Body of pancreas (tissue), 4 donors: Measurements from ENCODE around the gene BMPR1B. TPM values are rescaled to one million over a fixed set of nuclear protein-coding genes. Genes with fewer than 3 reads are reported as not detected.
A peak's percentile ranks its signal among the peaks of the same experiment; 100 is the strongest.

Source experiments
- ATAC-seq: fragments of 150-250 bp; one replicate; pipeline ENCODE4 v1.9.1; 2016
- DNase-seq, 4 donors: peaks; one replicate each; pipeline ENCODE4 v3.0.0-alpha.2; 2019
- H3K27ac ChIP-seq, 4 donors: fragments of 200-600 bp; sonication (generic); 1 replicate in 3 of 4; 2 replicates in 1 of 4; pipeline versions ENCODE4 v1.5.1 to v1.6.1; 2016 to 2019; ENCODE audit warnings: mild to moderate bottlenecking in 1 of 4, mixed read lengths in 1 of 4, moderate library complexity in 1 of 4
- H3K27me3 ChIP-seq, 2 donors: fragments of 200-600 bp; sonication (generic); one replicate each; pipeline ENCODE4 v1.6.0; 2016; ENCODE audit warnings: mild to moderate bottlenecking in 1 of 2
- H3K36me3 ChIP-seq, 2 donors: fragments of 200-600 bp; sonication (generic); replicated peaks in 1 of 2; 2 replicates each; pipeline ENCODE4 v1.5.1; 2016; ENCODE audit warnings: low read depth in 2 of 2; ENCODE audit not compliant: insufficient read depth in 1 of 2
- H3K4me1 ChIP-seq: fragments of 200-600 bp; sonication (generic); one replicate; pipeline ENCODE4 v1.6.0; 2016
- H3K4me3 ChIP-seq, 2 donors: fragments of 200-600 bp; sonication (generic); 1 replicate in 1 of 2; 2 replicates in 1 of 2; pipeline ENCODE4 v1.5.1; 2016 to 2019
- H3K9me3 ChIP-seq, 3 donors: fragments of 200-600 bp; sonication (generic); 1 replicate in 2 of 3; 2 replicates in 1 of 3; pipeline ENCODE4 v1.5.1; 2016
- POLR2A ChIP-seq, 3 donors: fragments of 450-650 bp; IDR thresholded peaks; one replicate each; pipeline ENCODE4 v1.6.1; 2016; ENCODE audit warnings: antibody characterized with exemption in 3 of 3, mild to moderate bottlenecking in 2 of 3
- WGBS, 2 donors: methylation state at CpG; one replicate each; pipeline ENCODE4 v1.1.5; 2017; 5-methylcytosine and 5-hydroxymethylcytosine counted together
- intact Hi-C: fragments of 100-400 bp; cut with DNase I; formaldehyde crosslinking; loops from one replicate; pipeline ENCODE4 v1.15.1; 2023
- total RNA-seq, 2 donors: library from RNA; depleted of rRNA; stranded (reverse); fragments of >200 nt; gene quantifications; one replicate each; pipeline ENCODE4 v1.1.0, GENCODE V29; 2016
- TF ChIP-seq, protein P1 (sequence below), 7 experiments: fragments of 450-650 bp in 4 of 7; fragments of 200-600 bp in 3 of 7; sonication (generic) in 3 of 7; IDR thresholded peaks; one replicate each; pipeline ENCODE4 v1.5.1; 2016 to 2019; ENCODE audit warnings: antibody characterized with exemption in 7 of 7

Gene BMPR1B
- total RNA-seq, 2 donors from 2014 or later = 0.99 to 1.3 TPM

GRCh38 chr4:94721310-94721709 lies 36.4 kb upstream of the BMPR1B start:
- Histone ChIP-seq H3K36me3 (no peaks in the 10 kb centered on the region), H3K4me3 (no peak overlapping the region), H3K27ac (no peak overlapping the region), H3K4me1 (peaks cover 19% of the 10 kb centered on the region), H3K9me3 (no peaks in the 10 kb centered on the region), H3K27me3 (no peaks in the 10 kb centered on the region)
- DNase-seq (no peak), ATAC-seq (no peak)
- no peak for TF ChIP-seq POLR2A (IDR thresholded peaks at IDR 0.05)
- TF ChIP-seq, protein P1, sequence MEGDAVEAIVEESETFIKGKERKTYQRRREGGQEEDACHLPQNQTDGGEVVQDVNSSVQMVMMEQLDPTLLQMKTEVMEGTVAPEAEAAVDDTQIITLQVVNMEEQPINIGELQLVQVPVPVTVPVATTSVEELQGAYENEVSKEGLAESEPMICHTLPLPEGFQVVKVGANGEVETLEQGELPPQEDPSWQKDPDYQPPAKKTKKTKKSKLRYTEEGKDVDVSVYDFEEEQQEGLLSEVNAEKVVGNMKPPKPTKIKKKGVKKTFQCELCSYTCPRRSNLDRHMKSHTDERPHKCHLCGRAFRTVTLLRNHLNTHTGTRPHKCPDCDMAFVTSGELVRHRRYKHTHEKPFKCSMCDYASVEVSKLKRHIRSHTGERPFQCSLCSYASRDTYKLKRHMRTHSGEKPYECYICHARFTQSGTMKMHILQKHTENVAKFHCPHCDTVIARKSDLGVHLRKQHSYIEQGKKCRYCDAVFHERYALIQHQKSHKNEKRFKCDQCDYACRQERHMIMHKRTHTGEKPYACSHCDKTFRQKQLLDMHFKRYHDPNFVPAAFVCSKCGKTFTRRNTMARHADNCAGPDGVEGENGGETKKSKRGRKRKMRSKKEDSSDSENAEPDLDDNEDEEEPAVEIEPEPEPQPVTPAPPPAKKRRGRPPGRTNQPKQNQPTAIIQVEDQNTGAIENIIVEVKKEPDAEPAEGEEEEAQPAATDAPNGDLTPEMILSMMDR (IDR thresholded peaks at IDR 0.05) = no peak
- intact Hi-C loops = no loop called here
- WGBS, 2 donors = 83 to 84% methylated on average over 2 of the region's 2 CpGs

- ATAC-seq (no peak), DNase-seq (no peak)
- Histone ChIP-seq H3K4me1 (peaks cover 19% of the 10 kb centered on the region), H3K27me3 (no peaks in the 10 kb centered on the region), H3K27ac (peak overlapping the region in 2 of 4 donors; percentile 30 to 48), H3K36me3 (no peaks in the 10 kb centered on the region), H3K9me3 (no peaks in the 10 kb centered on the region), H3K4me3 (no peak overlapping the region)
- 81 to 91% methylated on average over 2 of the region's 2 CpGs for WGBS, 2 donors
- intact Hi-C loops = no loop called here
- TF ChIP-seq, protein P1 (IDR thresholded peaks at IDR 0.05) = no peak
- TF ChIP-seq POLR2A (IDR thresholded peaks at IDR 0.05) = no peak
Measured at GRCh38 chr4:94722270-94722669, 35.5 kb upstream of the BMPR1B start.

- no peak for TF ChIP-seq POLR2A (IDR thresholded peaks at IDR 0.05)
- TF ChIP-seq, protein P1 (IDR thresholded peaks at IDR 0.05) = no peak
- Histone ChIP-seq H3K4me3 (no peak overlapping the region), H3K36me3 (no peaks in the 10 kb centered on the region), H3K27ac (peak overlapping the region in 1 of 4 donors; percentile 48), H3K9me3 (no peaks in the 10 kb centered on the region), H3K4me1 (peaks cover 19% of the 10 kb centered on the region), H3K27me3 (no peaks in the 10 kb centered on the region)
- intact Hi-C loops = no loop called here
- DNase-seq (no peak), ATAC-seq (no peak)
- WGBS, 2 donors = 11 to 20% methylated on average over 2 of the region's 2 CpGs
Measured at GRCh38 chr4:94722748-94723147, 35.0 kb upstream of the BMPR1B start.

DNA sequence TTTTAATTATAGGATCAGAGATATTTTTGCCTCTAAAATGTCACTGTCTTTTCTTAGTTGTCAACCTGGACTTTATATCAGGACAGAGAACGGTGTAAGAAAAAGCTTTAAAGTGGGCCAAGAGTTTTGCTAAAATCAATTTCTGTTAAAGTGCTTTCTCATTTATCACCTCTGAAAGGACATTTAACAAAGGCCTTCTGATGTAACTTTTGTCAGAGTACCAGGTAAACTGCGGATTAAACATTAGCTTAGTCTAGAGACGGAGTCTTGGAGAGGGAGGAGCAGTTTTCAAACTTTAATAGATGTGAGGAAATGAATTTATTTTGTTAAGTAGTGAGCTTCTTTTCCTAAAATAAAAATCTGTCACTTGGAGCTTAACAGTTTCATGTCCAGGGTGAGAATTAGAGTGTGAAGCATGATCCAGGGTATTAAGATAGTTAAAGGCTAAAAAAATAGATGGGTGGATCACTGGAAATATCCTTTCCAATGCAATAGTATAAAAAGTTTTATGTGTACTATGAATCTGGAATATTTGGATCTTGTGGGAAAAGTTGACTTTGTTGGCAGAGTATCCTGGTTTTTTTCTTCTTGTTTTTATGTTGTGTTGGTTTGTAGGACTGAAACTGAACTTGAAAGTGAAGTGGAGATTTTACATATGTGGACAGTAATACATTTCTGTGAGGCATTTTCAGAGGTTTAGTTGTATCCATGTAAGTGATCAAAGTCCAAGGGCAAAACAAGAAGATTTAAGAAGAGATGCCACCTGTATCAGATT lies 33.6 kb upstream of the BMPR1B start:
- WGBS, 2 donors = 18 to 22% methylated on average over 3 of the region's 3 CpGs
- Histone ChIP-seq H3K36me3 (no peaks in the 10 kb centered on the region), H3K4me1 (peaks cover 19% of the 10 kb centered on the region), H3K27ac (peak overlapping the region in 3 of 4 donors; percentile 13 to 48 (median 27)), H3K27me3 (no peaks in the 10 kb centered on the region), H3K9me3 (no peaks in the 10 kb centered on the region), H3K4me3 (no peak overlapping the region)
- peak; percentile 79 for ATAC-seq
- DNase-seq = no peak
- TF ChIP-seq, protein P1 (IDR thresholded peaks at IDR 0.05) = no peak
- TF ChIP-seq POLR2A (IDR thresholded peaks at IDR 0.05) = no peak
- intact Hi-C loops = no loop called here
